Ishikawa (cell line): ENCODE measurements around the gene SLC4A9.

Source experiments
- CEBPB ChIP-seq: IDR thresholded peaks from 2 replicates; pipeline ENCODE4 v1.6.1; 2012
- CREB1 ChIP-seq: IDR thresholded peaks from 2 replicates; pipeline ENCODE4 v1.6.1; 2012; ENCODE audit warnings: low read depth
- EGR1 ChIP-seq: IDR thresholded peaks from 2 replicates; pipeline ENCODE4 v1.6.1; 2012
- EP300 ChIP-seq: IDR thresholded peaks from 2 replicates; pipeline ENCODE4 v1.6.1; 2012; ENCODE audit warnings: borderline replicate concordance
- FOXM1 ChIP-seq: IDR thresholded peaks from 2 replicates; pipeline ENCODE4 v1.6.1; 2012; ENCODE audit warnings: low read depth, borderline replicate concordance
- NFIC ChIP-seq: IDR thresholded peaks from 2 replicates; pipeline ENCODE4 v1.6.1; 2012
- RAD21 ChIP-seq: IDR thresholded peaks from 2 replicates; pipeline ENCODE4 v1.6.1; 2012; ENCODE audit warnings: low read depth
- TAF1 ChIP-seq: IDR thresholded peaks from 2 replicates; pipeline ENCODE4 v1.6.1; 2012; ENCODE audit warnings: low read depth, mild to moderate bottlenecking
- TCF12 ChIP-seq: IDR thresholded peaks from 2 replicates; pipeline ENCODE4 v1.6.1; 2012; ENCODE audit warnings: low read depth
- YY1 ChIP-seq: IDR thresholded peaks from 2 replicates; pipeline ENCODE4 v1.6.1; 2012; ENCODE audit warnings: low read depth
- ZBTB7A ChIP-seq: IDR thresholded peaks from 2 replicates; pipeline ENCODE4 v1.6.1; 2012; ENCODE audit warnings: low read depth
- TF ChIP-seq, protein P1 (sequence below): IDR thresholded peaks from 2 replicates; pipeline ENCODE4 v1.6.1; 2012; ENCODE audit warnings: low read depth, mild to moderate bottlenecking
- TF ChIP-seq, protein P2 (sequence below): IDR thresholded peaks from 2 replicates; pipeline ENCODE4 v1.6.1; 2012
- TF ChIP-seq, protein P3 (sequence below): IDR thresholded peaks from 2 replicates; pipeline ENCODE4 v1.6.1; 2012

DNA sequence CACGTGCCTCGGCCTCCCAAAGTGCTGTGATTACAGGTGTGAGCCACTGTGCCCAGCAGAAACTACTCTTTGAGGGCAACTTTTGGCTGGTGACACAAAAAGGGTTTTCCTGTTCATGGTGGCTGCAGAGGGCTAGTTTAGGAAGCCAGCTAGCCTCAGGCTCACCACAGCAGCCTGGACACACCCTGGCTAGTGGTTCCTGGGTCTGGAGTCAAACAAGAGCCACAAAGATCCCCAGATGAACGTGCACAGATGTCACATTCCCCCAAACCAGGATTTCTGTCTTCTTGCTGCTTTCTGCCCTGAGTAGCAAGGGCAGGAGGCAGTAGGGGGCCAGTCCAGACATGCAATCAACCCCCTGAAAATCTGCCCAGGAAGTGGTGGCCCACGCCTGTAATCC, 20.4 kb upstream of the SLC4A9 start:
- TF ChIP-seq, protein P1, sequence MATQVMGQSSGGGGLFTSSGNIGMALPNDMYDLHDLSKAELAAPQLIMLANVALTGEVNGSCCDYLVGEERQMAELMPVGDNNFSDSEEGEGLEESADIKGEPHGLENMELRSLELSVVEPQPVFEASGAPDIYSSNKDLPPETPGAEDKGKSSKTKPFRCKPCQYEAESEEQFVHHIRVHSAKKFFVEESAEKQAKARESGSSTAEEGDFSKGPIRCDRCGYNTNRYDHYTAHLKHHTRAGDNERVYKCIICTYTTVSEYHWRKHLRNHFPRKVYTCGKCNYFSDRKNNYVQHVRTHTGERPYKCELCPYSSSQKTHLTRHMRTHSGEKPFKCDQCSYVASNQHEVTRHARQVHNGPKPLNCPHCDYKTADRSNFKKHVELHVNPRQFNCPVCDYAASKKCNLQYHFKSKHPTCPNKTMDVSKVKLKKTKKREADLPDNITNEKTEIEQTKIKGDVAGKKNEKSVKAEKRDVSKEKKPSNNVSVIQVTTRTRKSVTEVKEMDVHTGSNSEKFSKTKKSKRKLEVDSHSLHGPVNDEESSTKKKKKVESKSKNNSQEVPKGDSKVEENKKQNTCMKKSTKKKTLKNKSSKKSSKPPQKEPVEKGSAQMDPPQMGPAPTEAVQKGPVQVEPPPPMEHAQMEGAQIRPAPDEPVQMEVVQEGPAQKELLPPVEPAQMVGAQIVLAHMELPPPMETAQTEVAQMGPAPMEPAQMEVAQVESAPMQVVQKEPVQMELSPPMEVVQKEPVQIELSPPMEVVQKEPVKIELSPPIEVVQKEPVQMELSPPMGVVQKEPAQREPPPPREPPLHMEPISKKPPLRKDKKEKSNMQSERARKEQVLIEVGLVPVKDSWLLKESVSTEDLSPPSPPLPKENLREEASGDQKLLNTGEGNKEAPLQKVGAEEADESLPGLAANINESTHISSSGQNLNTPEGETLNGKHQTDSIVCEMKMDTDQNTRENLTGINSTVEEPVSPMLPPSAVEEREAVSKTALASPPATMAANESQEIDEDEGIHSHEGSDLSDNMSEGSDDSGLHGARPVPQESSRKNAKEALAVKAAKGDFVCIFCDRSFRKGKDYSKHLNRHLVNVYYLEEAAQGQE, result no peak
- TF ChIP-seq CEBPB, result no peak
- no peak for TF ChIP-seq TAF1
- TF ChIP-seq EP300, result no peak
- TF ChIP-seq, protein P2, sequence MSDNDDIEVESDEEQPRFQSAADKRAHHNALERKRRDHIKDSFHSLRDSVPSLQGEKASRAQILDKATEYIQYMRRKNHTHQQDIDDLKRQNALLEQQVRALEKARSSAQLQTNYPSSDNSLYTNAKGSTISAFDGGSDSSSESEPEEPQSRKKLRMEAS, result no peak
- no peak for TF ChIP-seq TCF12
- no peak for TF ChIP-seq YY1
- no peak for TF ChIP-seq FOXM1
- no peak for TF ChIP-seq RAD21
- TF ChIP-seq, protein P3, sequence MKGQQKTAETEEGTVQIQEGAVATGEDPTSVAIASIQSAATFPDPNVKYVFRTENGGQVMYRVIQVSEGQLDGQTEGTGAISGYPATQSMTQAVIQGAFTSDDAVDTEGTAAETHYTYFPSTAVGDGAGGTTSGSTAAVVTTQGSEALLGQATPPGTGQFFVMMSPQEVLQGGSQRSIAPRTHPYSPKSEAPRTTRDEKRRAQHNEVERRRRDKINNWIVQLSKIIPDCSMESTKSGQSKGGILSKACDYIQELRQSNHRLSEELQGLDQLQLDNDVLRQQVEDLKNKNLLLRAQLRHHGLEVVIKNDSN, result no peak
- TF ChIP-seq CREB1, result no peak
- TF ChIP-seq NFIC, result no peak
- no peak for TF ChIP-seq EGR1
- TF ChIP-seq ZBTB7A, result no peak
